Measurements from ENCODE around the gene STARD9. TPM values are rescaled to one million over a fixed set of nuclear protein-coding genes. Genes with fewer than 3 reads are reported as not detected.
"Not testable (repeated sequence)": the region's sequence is repeated elsewhere in the genome, so short reads cannot be mapped to it uniquely, and the experiment has no call there.

The STARD9 gene
- total RNA-seq, 1 experiment from 2014 or later: 1.7 TPM

DNA sequence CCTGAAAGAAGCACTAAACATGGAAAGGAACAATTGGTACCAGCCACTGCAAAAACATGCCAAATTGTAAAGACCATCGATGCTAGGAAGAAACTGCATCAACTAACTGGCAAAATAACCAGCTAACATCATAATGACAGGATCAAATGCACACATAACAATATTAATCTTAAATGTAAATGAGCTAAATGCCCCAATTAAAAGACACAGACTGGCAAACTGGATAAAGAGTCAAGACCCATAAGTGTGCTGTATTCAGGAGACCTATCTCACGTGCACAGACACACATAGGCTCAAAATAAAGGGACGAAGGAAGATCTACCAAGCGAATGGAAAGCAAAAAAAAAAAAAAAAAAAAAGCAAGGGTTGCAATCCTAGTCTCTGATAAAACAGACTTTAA, 190.7 kb downstream of the STARD9 start:
- H3K4me2 ChIP-seq; CTCF ChIA-PET; H3K27ac ChIP-seq; BruUV-seq (replicated peaks); H3K9me2 ChIP-seq (ENCODE audit: insufficient read depth); POLR2A ChIA-PET (ENCODE audit: unreplicated experiment); H3K27me3 ChIP-seq (ENCODE audit: insufficient read depth, low read depth); H3K9me3 ChIP-seq (ENCODE audit: insufficient read depth, low read depth); DNase-seq; H4K20me1 ChIP-seq (ENCODE audit: insufficient read depth); intact Hi-C loops (cut with micrococcal nuclease; ENCODE audit: unreplicated experiment); H3F3A ChIP-seq (ENCODE audit: insufficient read depth, low read depth); H3K4me1 ChIP-seq (replicated peaks; ENCODE audit: insufficient read depth); H3K4me3 ChIP-seq; H3K36me3 ChIP-seq (ENCODE audit: low read depth); H3K79me2 ChIP-seq (ENCODE audit: low read depth); H2AFZ ChIP-seq: not testable (repeated sequence)

Other genes with a start within 250 kb of the STARD9 start
- 0.18 and 0.50 TPM in 2 replicates for gene CAPN3, start 216.1 kb upstream of the STARD9 start, total RNA-seq (2021)
- gene ZNF106, start 84.5 kb upstream of the STARD9 start, total RNA-seq (2021): 60.1 and 73.4 TPM in 2 replicates
- 47.1 and 65.8 TPM in 2 replicates for gene SNAP23, start 80.0 kb upstream of the STARD9 start, total RNA-seq (2021)
- 22.7 and 23.0 TPM in 2 replicates for gene LRRC57, start 26.8 kb upstream of the STARD9 start, total RNA-seq (2021)
- gene HAUS2, start 26.8 kb upstream of the STARD9 start, total RNA-seq (2021): 17.7 and 23.7 TPM in 2 replicates
- gene CDAN1, start 161.5 kb downstream of the STARD9 start, total RNA-seq (2021): 19.2 and 23.4 TPM in 2 replicates

Data from PC-9 (cell line).